T47D (cell line): ENCODE results near the gene DLGAP4.

Source experiments
- DNase-seq, 2 experiments: peaks; one replicate each; pipeline versions ENCODE4 v3.0.0 to v3.0.0-alpha.2; 2011 to 2012; ENCODE audit warnings: low read depth in 1 of 2, low spot score in 1 of 2
- JUND ChIP-seq: IDR thresholded peaks from 2 replicates; pipeline ENCODE4 v1.6.1; 2012; ENCODE audit warnings: low read depth
- in situ Hi-C: cut with HindIII; loops from 2 replicates; pipeline ENCODE4 v1.10.0; 2016; ENCODE audit warnings: low sequenced_read_pairs, low pct_unique_long_range_greater_than_20kb

DLGAP4 gene

DNA sequence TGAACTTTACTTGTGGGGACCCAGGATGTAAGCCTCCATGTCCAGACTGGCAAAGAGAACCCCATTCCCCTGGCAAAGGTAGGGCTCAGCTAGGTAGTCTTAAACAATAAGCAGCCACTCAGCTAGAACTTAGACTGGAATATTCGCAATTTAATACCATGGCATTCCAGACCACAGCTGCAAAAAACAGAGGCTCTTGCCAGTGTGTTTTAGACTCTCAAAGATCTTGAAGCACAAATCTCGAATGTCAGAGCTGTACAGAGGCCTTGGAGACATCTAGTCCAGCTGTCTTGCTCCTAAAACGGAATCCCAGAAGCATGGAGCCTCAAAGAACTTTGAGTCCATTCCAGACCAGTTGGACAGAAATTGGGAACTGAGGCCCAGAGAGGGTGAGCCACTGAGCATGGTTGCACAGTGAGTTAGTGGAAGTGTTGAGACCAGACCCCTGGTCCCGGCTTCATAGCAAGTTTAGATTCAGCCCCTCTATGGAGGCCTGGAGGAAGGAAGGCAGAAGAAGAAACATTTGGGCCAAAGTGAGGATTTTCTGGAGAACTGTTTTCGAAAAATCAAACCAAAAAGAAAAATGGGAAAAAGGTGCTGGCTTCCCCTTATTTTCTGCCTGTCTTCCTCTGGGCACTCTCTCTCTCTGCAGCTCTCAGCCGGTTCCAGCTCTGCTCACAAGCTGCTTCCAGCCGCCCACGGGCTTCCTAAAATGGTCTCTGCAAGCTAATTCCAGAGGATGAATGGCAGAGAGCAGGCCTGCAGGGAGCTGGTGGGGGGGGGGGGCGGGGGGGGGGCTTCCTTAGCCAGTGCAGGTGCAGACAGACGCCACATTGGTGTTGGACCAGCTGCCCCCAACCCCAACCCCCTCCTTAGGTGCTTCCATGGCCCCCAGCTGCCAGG, 37.4 kb upstream of the DLGAP4 start:
- no peak for TF ChIP-seq JUND
- in situ Hi-C loops, result no loop called here

GRCh38 chr20:36269507-36269906, 36.6 kb upstream of the DLGAP4 start:
- DNase-seq, result no peak
- in situ Hi-C loops, result no loop called here
- TF ChIP-seq JUND, result no peak

More for the DNA sequence above, 37.4 kb upstream of the DLGAP4 start:
- DNase-seq, result no peak

DNA sequence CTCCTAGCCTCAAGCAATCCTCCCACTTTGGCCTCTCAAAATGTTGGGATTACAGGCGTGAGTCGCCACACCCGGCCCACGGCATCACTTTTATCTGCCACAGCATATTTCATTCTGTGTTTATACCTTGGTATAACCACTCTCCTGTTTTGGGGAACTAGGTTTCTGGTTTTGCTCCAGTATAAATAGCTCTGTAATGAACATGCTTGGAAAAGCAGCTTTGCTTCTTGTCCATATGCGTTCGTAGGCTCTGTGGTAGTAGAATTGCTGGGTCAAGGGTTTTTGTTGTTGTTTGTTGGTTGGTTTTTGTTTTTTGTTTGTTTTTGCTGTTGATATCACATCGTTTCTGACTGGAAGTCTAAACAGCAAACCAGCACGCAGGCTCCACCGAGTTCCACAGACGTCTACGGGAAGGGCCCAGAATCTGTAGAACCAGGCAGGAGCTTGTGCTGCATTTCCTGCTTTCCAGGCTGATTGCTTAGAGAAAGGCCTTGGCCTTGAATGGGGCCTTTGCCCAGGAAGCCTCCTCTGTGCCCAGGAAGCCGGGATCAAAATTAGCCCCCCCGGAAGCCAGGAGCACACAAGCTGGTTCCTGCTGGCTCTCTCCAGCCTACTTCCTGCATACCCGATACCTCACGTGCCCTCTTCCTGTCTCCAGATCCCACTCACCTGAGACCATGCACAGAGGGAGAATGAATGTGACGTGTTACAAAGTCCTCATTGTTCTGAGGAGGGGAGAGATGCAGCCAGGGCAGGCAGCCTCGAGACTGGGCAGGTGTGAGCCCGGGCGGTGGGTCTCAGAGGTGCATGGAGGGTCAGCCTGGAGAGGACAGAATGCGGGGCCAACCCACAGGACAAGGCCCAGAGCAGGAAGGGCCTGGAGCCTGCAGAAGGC, 35.1 kb upstream of the DLGAP4 start:
- in situ Hi-C loops, result no loop called here
- no peak for DNase-seq
- TF ChIP-seq JUND, result no peak

- no peak for DNase-seq
- no peak for TF ChIP-seq JUND
- in situ Hi-C loops, result no loop called here
These were observed 34.2 kb upstream of the DLGAP4 start for GRCh38 chr20:36271639-36272546.

GRCh38 chr20:36272547-36273220, 33.5 kb upstream of the DLGAP4 start:
- DNase-seq, result no peak
- in situ Hi-C loops, result no loop called here
- TF ChIP-seq JUND, result no peak

- in situ Hi-C loops, result no loop called here
- no peak for TF ChIP-seq JUND
- peak; percentile 45 to 68 for DNase-seq
These were observed 32.5 kb upstream of the DLGAP4 start for GRCh38 chr20:36273414-36274180.

DNA sequence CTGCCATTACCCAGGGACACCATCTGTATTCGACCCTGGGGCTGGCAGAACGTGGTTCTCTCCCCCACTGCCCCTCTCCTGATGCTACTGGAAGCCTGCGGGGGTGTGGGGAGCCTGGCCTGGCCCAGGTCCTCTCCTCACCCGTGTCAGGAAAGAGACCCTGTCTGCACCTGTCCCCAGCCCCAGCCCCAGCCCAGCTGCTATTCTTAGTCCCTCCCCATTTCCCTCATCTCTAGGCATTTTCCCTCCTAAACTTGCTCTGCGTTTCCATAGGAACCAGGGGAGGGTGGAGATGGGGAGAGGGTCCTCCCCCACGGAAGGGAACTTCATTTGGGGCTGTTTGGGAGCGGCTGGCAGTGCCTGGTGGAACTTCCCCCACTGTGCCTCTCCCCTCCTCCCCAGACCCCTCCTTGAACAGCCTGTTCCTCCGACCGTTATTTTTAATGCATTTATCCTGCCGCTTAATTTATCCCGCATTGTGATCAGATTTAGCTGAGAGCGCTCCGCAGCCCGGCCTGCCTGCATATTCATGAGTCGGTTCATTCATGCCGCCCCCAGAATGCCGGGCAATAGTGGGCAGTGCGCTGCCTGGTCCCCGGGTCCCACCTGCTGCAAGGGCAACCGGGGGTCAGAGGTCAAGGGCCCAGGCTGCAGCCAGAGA, 31.8 kb upstream of the DLGAP4 start:
- DNase-seq, result no peak
- no peak for TF ChIP-seq JUND
- in situ Hi-C loops, result no loop called here

- in situ Hi-C loops, result no loop called here
- no peak for DNase-seq
- no peak for TF ChIP-seq JUND
These were observed 31.1 kb upstream of the DLGAP4 start for GRCh38 chr20:36275011-36275410.

- no peak for TF ChIP-seq JUND
- in situ Hi-C loops, result no loop called here
- DNase-seq, result no peak
These were observed 30.5 kb upstream of the DLGAP4 start for GRCh38 chr20:36275441-36276189.

GRCh38 chr20:36277546-36277945, 28.6 kb upstream of the DLGAP4 start:
- no peak for DNase-seq
- in situ Hi-C loops, result no loop called here
- no peak for TF ChIP-seq JUND
